ENCODE results near the gene TMEM41B. TPM values are rescaled to one million over a fixed set of nuclear protein-coding genes. Genes with fewer than 3 reads are reported as not detected.
"Not testable (repeated sequence)": the region's sequence is repeated elsewhere in the genome, so short reads cannot be mapped to it uniquely, and the experiment has no call there.

TMEM41B gene, protein sequence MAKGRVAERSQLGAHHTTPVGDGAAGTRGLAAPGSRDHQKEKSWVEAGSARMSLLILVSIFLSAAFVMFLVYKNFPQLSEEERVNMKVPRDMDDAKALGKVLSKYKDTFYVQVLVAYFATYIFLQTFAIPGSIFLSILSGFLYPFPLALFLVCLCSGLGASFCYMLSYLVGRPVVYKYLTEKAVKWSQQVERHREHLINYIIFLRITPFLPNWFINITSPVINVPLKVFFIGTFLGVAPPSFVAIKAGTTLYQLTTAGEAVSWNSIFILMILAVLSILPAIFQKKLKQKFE
- 26.9 and 28.4 TPM in 2 replicates for total RNA-seq (2014; rRNA removed; shearing (Covaris generic))

DNA sequence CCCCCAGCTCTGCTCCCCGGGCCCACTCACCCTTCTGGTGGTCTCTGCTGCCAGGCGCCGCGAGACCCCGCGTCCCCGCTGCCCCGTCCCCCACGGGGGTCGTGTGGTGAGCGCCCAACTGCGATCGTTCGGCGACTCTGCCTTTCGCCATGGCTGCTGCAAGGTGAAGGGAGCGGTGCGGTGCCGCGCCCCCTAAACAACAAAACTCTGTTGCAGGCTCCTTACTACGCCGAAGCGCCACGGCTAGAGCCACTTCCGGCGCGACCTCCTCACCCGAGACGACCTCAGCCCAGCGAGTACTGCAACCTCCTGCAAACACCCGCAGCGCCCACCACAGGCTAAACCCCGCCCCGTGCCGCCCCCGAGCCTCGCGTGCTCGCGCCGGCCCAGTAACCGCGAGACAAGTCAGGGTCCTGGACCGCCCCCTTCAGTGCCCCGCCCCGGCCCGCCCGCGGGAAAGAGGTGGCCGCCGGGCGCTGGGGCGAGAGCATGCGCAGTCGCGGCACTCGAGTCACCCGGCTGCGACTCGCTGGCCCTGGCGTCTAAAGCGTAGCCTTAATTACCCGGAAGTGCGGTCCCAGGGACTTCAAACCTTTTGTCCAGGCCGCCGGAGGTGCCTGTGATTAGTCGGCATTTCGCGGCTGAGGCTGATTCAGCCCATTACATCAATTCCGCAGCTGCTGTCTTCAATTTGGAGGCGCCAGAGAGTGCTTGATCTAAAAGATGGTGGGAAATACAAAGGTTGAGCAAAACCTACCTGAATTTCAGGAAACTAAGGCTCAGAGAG lies at the start of gene TMEM41B:
Gene TMEM41B (minus strand): TSS at position 303 of the 787 bp plus-strand sequence. CDS start 152 bp downstream, at position 151.
- DNase-seq (ENCODE audit: low read depth) = peak; percentile 98

DNA sequence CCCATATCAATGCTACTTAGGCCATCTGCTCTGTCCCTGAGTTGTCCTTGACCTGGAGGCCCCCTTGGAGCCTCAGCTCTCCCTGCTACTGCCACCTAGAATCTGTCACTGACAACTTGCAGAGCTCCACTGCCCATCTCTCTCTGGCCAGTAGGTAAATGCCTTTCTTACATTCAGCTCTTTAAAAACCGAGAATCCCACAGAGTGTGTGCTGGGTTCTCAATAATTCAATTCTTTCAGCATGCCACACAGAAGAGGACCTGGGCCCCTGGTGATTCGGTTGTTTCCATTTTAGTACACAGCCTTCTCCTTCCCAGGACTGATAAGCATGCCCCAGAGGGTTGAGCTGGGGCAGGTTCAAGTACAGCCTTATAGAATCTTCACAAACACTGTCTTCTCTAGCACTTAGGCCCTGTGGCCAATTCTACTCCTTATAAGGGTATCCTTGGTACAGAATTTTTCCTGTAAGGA lies 48.0 kb upstream of the TMEM41B start:
- no peak for DNase-seq (ENCODE audit: low read depth)

DNA sequence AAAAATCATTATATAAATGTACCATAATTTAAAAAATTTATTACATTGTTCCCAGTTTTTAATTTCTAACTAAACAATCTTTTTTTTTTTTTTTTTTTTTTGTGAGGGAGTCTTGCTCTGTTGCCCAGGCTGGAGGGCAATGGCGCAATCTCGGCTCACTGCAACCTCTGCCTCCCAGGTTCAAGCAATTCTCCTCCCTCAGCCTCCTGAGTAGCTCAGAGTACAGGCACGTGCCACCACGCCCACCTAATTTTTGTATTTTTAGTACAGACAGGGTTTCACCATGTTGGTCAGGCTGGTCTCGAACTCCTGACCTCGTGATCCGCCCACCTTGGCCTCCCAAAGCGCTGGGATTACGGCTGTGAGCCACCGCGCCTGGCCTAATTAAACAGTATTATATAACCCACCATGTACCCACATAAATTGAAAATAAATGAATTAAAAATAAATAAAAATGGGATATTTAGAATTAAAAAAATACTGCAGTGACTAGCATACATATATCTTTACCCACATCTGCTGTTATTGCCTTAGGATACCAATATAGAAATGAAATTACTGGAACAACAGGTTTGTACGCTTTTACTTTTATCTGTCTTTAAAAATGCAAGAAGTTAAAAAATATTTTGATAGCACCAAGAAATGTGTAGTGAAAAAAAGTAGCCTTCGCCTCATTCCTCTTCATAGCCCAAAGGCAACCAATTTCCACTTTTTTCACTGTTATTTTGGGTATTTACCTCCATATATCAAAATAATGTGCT lies 46.6 kb upstream of the TMEM41B start:
- not testable (repeated sequence) for DNase-seq (ENCODE audit: low read depth)

DNA sequence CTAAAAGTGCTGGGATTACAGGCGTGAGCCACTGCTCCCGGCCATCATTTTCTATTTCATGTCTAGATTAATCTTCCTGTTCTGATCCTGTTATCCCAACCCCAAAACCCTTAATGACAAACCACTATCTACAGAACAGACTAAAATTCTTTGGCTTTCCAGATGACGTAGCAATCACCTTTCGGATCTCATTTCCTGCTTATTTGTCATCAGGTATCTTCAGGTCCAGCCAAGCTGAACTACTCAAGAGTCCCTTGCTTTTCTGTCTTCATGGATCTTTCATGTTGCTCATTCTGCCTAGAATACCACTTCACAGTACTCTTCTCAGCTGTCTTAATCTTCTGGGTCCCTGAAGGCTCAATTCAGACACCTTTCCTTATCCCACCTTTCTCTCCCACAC lies 42.6 kb upstream of the TMEM41B start:
- no peak for DNase-seq (ENCODE audit: low read depth)

DNA sequence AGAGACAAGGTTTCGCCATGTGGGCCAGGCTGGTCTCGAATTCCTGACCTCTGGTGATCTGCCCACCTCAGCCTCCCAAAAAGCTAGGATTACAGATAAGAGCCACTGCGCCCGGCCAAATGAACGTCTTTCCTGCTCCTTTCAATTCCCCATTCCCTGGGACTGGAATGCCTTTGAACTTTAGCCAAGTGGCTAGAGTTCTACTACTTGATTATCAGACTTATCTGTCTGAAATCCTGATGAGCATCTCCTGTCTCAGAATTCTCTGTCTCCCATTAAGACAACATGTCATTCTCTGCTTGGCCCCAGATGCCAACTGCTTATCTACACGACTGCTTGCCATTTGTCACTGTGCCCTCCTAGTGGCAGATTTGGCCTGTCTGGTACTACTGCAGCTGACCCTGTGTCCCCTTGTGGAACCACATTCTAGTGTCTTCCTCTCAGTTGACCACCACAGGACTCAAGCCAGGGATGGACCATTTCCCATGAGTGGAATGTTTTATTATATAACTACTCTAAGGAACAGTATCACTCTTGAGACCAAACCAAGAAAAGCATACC lies 37.0 kb upstream of the TMEM41B start:
- DNase-seq (ENCODE audit: low read depth) = no peak

DNA sequence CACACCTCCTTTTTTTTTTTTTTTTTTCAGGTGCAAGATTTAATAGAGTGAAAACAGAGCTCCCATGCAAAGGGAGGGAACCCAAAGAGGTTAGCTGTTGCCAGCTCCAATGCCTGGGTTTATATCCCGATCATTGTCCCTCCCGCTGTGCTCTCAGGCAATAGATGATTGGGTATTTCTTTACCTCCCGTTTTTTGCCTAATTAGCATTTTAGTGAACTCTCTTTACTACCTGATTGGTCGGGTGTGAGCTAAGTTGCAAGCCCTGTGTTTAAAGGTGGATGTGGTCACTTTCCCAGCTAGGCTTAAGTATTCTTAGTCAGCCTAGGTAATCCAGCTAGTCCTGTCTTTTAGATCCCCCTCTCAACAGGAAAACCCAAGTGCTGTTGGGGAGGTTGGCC lies 33.4 kb upstream of the TMEM41B start:
- DNase-seq (ENCODE audit: low read depth) = not testable (repeated sequence)

DNA sequence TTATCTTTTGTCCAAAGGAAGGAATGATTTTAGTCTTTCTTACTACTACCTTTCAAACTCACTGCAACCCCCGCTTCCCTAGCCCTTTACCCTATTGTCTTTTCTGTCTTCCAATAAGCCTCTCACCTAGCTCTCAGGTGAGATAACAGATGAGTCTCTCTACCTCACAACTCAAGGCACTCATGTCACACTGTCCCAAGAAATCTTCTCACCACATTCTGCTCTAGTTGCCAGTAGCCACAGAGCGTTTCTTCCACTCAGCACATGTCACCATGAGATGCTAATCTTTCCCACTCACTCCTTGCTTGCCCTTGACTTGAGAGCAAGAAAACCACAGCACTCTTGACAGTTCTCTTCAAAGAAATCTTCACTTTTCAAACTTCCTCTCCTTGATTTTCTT lies 32.7 kb upstream of the TMEM41B start:
- no peak for DNase-seq (ENCODE audit: low read depth)

DNA sequence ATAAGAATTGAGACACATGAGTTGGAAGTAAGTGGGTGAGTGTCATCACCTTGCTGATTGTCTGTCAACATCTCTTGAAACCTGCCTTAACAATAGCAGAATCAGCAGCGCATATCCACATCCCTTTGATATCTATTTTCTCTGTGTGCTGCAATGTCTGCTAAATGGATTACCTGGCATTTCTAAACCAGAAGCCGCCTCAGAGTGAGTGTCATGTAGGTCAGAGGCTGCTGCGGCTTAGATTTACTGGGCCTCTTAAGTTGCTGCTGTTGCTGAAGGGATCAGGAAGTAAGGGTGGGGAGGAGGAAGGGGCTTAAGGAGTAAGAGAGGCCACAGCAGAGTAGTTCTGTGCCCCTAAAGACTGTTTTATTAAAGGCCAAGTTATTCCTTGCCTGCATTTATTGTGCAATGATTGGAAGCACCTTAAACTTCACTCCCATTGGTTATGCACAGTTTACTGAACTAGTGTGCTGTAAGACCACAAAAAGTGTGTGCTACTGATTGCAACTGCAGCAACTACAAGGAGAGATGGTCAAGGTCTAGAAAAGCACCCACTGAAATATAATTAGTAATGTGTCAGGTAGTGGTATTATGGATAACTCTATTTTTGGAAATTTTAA lies 29.8 kb upstream of the TMEM41B start:
- DNase-seq (ENCODE audit: low read depth) = no peak

DNA sequence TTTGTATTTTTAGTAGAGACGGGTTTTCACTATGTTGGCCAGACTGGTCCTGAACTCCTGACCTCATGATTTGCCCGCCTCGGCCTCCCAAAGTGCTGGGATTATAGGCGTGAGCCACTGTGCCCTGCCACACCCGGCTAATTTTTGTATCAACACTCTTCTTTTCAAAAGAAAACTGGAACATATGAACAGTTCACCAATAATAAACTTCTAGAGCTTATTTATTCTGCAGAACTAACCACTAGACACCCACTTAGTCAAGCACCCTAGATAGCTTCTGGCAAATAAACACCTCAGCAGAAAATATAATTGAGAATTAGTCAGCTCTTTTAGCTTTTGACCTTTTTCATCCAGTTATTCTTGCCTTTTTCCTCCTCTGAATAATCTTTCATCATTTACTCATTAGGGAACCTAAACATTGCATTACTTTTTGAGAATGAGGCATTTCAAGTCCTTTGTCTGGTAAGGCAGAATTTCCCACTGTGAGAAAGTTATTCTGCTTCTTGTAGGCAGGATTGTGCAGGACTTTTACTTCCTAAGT lies 27.3 kb upstream of the TMEM41B start:
- no peak for DNase-seq (ENCODE audit: low read depth)

DNA sequence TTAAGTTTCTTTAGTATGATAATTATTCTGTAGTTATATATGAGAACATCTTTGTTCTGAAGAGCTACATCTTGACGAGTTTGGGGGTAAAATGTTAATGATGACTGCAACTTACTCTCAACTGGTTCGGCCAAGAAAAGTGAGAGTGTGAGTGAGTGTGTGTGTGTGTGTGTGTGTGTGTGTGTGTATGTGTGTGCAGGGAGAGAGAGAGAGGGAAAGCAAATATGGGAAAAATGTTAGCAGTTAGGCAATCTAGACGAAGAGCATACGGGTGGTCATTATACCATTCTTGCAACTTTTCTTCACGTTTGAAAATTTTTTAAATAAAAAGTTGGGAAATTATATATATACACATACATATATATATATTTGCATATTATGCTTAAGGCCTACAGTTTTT lies 18.3 kb upstream of the TMEM41B start:
- no peak for DNase-seq (ENCODE audit: low read depth)

DNA sequence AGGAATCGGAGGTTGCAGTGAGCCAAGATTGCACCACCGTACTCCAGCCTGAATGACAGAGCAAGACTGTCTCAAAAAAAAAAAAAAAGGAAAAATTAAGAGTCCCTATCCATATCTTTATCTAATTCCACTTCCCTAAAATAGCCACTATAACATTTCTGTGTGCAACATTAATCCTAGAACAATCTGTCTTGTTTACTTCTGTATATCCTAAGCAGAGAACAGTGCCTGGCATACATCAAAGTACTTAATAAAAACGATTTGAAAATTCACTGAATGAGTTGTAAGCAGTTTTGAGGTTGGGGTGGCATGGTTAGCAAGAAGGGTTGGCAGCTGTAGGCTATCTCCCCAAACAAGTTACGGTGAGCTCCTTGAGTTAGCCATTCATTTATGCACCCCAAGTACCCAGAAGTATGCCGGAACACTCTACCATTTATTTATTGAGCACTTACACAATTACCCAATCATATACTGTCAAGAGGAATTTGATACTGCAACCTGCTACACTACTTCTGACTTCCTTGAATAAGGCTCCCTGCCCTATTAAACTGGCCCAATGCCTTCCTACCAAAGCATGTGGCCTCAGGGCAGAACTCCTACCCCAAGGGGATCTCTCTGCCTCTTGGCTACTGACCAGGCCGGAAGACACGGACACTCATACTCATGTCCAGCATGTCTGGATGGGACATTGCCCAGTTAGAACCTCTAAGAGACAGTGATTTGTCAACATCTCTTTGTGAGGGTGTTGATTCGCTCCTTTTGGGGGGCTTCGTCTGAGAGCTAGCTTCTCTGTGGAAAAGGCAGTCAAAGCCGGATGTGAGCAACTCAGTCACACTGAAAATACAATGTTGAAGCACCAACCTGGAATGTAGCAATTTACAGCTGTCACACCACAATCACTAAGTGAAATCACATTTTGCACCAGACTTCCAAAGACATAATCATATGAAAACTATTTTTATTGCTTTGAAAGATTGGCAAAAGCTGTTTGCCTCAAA lies 16.3 kb upstream of the TMEM41B start:
- DNase-seq (ENCODE audit: low read depth) = peak; percentile 67

DNA sequence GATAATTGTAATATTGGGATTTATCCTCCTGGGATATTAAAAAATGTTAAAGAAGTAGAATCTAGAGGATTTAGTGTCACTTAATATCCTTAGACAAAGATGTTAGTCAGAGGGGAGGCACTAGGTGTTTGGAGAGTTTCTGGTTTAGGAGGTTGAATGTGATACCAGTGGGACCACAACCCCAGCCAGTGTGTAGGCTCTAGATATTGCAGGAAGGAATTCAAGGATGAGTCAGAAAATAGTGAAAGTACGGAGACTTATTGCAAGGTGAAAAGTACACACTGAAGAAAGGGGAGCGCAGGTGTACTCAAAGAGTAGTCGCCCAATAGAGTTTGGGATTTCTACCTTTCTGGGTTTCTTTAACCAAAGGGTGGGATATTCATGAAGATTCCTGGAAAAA lies 5.7 kb upstream of the TMEM41B start:
- no peak for DNase-seq (ENCODE audit: low read depth)

DNA sequence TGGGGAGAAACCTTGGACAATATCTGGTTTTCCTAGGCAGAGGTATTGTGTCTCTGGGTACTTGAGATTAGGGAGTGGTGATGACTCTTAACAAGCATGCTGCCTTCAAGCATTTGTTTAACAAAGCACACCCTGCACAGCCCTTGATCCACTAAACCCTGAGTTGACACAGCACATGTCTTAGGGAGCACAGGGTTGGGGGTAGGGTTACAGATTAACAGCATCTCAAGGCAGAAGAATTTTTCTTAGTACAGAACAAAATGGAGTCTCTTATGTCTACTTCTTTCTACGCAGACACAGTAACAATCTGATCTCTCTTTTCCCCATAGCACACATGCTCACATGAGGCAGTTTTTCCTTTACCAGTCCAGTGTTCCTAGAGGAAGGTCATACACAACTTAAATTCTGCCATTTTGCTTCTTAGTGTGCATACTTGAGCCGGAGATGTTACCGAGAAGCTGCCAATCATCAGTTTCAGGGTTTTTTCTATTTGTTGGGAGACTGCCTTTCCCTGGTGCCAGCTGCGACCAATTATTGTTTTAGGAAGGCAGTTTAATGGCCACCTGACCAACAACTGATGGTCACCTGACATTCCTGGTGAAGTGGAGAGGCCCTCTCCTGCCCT lies 5.1 kb upstream of the TMEM41B start:
- DNase-seq (ENCODE audit: low read depth) = not testable (repeated sequence)

DNA sequence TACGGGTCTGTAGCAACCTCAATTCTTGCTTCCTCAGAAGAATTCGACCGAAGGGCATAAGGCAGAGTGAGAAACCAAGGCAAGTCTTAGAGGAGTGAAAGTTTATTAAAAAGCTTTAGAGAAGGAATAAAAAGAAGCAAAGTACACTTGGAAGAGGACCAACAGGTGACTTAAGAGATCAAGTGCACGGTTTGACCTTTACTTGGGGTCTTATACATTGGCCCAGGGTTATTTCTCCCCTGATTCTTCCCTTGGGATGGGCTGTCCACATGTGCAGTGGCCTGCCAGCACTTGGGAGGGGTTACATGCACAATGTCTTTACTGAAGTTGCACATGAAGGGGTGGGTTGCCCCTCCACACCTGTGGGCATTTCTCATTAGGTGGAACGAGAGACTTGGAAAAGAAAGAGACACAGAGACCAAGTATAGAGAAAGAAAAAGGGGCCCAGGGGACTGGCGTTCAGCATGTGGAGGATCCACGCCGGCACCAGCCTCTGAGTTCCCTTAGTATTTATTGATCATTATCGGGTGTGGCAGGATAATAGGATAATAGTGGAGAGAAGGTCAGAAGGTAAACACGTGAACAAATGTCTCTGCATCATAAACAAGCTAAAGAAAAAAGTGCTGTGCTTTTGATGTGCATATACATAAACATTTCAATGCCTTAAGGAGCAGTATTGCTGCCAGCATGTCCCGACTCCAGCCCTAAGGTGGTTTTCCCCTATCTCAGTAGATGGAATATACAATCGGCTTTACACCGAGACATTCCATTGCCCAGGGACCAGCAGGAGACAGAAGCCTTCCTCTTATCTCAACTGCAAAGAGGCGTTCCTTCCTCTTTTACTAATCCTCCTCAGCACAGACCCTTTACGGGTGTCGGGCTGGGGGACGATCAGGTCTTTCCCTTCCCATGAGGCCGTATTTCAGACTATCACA lies 4.3 kb upstream of the TMEM41B start:
- not testable (repeated sequence) for DNase-seq (ENCODE audit: low read depth)

DNA sequence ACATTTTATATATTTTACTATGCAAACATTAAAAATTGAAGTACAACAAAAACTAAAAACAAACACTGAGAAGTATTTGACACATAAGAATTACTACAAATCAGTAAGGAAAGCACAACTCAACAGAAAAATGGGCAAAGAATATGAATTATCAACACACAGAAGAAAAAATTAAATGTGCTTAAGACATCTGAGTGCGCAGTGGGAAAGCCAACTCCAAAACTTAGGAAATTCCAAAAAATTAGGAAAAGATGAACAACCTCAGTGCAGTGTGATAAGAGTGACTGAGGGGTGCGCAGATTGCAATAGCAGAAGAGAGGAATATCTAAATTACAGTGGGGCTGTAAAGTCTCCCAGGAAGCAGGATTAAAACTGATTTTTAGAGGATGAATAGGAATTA lies 1.9 kb upstream of the TMEM41B start:
- no peak for DNase-seq (ENCODE audit: low read depth)

DNA sequence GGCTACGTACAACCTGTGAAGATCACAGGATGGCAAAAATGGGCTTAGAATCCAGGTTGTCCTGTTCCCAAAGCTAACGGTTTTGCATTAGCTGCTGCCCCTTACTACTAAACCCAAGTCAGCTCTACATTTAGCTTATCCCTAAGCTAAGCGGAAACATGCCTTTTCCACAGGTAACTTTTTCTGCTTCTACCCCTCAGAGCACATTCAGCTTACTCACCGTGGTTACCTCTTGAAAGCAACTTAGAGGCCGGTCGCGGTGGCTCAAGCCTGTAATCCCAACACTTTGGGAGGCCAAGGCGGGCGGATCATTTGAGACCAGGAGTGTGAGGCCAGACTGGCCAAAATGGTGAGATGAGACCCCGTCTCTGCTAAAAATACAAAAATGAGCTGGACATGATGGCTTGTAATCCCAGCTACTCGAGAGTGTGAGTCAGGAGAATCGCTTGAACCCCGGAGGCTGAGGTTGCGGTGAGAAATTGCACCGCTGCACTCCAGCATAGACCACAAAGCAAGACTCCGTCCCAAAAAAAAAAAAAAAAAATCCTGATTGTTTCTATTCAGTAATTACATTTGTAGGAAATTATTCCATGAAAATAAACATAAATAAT lies 790 bp upstream of the TMEM41B start:
- DNase-seq (ENCODE audit: low read depth) = peak; percentile 85

DNA sequence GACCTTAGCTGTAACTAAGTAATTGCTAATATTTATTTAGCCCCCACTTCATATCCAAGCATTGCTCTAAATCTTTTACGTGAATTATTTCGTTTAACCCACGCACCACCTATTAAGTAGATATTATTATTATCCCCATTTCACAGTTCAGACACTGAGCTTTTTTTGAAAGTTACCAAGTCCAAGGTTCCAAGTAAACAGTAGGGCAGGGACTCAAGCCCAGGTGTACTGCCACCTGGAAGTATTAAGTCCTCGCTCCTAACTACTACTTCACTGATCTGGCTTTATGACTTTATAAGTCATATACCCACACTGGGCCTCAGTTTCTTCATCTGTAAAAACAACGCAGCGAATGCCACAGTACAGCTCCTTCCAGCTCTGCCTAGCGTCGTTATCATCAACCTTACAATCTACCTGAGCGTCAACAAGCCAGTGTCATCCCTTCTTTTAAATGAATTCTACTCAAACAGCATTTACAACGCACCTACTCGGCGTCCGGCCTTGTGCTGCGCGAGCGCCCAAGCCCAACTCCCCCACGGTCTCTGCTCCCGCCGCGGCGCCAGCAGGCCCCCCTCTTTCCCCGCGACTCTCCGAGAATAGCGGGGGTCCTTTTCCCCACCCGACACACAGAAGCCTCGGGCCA lies 624 bp downstream of the TMEM41B start:
- peak; percentile 17 for DNase-seq (ENCODE audit: low read depth)

Measured in RPMI7951 (cell line).